HCT116 (cell line): ENCODE data around the gene TDRD9.

Source experiments
- CBX3 ChIP-seq: IDR thresholded peaks from 2 replicates; pipeline ENCODE4 v1.6.1; 2012; ENCODE audit warnings: low read depth
- CEBPB ChIP-seq: IDR thresholded peaks from 2 replicates; pipeline ENCODE4 v1.6.1; 2012; ENCODE audit warnings: low read depth
- EZH2 ChIP-seq: fragments of 200-600 bp; sonication (generic); IDR thresholded peaks from 2 replicates; pipeline ENCODE4 v1.6.1; 2017; ENCODE audit warnings: antibody characterized with exemption, mixed run types
- EZH2phosphoT487 ChIP-seq: fragments of 200-600 bp; IDR thresholded peaks from 2 replicates; pipeline ENCODE4 v1.6.1; 2018; ENCODE audit warnings: antibody characterized with exemption, borderline replicate concordance
- FOSL1 ChIP-seq: IDR thresholded peaks from 2 replicates; pipeline ENCODE4 v1.6.1; 2012; ENCODE audit warnings: low read depth
- JUND ChIP-seq: IDR thresholded peaks from 2 replicates; pipeline ENCODE4 v1.6.1; 2012
- POLR2A ChIP-seq: IDR thresholded peaks from 2 replicates; pipeline ENCODE4 v1.7.0; 2011; ENCODE audit warnings: borderline replicate concordance; ENCODE audit not compliant: insufficient read depth, insufficient read length; ENCODE audit errors: extremely low read depth
- POLR2AphosphoS5 ChIP-seq: IDR thresholded peaks from 2 replicates; pipeline ENCODE4 v1.6.1; 2011; ENCODE audit warnings: mild to moderate bottlenecking, low read depth, low read length, moderate library complexity
- RAD21 ChIP-seq: IDR thresholded peaks from 2 replicates; pipeline ENCODE4 v1.6.1; 2012; ENCODE audit warnings: low read depth, mild to moderate bottlenecking
- SRF ChIP-seq: IDR thresholded peaks from 2 replicates; pipeline ENCODE4 v1.6.1; 2012; ENCODE audit warnings: low read depth
- TCF7L2 ChIP-seq: IDR thresholded peaks from 2 replicates; pipeline ENCODE4 v1.7.0; 2011; ENCODE audit warnings: borderline replicate concordance, inconsistent platforms; ENCODE audit not compliant: insufficient read depth, insufficient read length; ENCODE audit errors: extremely low read depth
- ZFX ChIP-seq: fragments of 450-650 bp; IDR thresholded peaks from 2 replicates; pipeline ENCODE4 v1.6.1; 2017
- TF ChIP-seq, protein P1 (sequence below), 3 experiments: fragments of 200-600 bp in 1 of 3; sonication (generic) in 1 of 3; IDR thresholded peaks in 2 of 3; conservative IDR thresholded peaks in 1 of 3; 2 replicates each; pipeline ENCODE4 v1.5.1; 2012 to 2017; ENCODE audit warnings: low read depth in 2 of 3, low read length in 2 of 3, antibody characterized with exemption in 1 of 3, borderline replicate concordance in 1 of 3, control low read depth in 1 of 3, mild to moderate bottlenecking in 1 of 3, mixed read lengths in 1 of 3, mixed run types in 1 of 3, moderate library complexity in 1 of 3; ENCODE audit not compliant: insufficient read depth in 1 of 3
- TF ChIP-seq, protein P2 (sequence below): IDR thresholded peaks from 2 replicates; pipeline ENCODE4 v1.6.1; 2012; ENCODE audit warnings: low read depth

DNA sequence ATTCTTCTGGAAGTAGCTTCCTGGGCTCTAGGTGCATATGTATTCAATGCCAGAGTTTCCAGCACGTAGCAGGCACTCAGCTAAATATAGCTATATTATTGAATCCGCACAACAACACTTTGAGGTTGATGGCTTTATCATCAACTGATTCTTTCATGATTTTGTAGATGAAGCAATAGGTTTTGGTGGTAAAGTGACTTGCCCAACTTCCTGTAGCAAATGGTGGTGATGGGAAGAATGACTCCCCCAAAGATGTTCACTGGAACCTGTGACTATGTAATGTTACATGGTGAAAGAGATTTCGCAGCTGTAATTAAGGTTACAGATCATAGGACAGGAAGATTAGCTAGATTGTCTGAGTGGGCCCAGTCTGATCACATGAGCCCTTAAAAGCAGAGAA is 3.2 kb downstream of the TDRD9 start:
- TF ChIP-seq POLR2A (no peak), FOSL1 (no peak), EZH2 (no peak), TCF7L2 (no peak), RAD21 (no peak), POLR2AphosphoS5 (no peak), CEBPB (no peak), SRF (no peak), EZH2phosphoT487 (no peak), CBX3 (no peak), JUND (no peak), ZFX (no peak)
- TF ChIP-seq, protein P1, sequence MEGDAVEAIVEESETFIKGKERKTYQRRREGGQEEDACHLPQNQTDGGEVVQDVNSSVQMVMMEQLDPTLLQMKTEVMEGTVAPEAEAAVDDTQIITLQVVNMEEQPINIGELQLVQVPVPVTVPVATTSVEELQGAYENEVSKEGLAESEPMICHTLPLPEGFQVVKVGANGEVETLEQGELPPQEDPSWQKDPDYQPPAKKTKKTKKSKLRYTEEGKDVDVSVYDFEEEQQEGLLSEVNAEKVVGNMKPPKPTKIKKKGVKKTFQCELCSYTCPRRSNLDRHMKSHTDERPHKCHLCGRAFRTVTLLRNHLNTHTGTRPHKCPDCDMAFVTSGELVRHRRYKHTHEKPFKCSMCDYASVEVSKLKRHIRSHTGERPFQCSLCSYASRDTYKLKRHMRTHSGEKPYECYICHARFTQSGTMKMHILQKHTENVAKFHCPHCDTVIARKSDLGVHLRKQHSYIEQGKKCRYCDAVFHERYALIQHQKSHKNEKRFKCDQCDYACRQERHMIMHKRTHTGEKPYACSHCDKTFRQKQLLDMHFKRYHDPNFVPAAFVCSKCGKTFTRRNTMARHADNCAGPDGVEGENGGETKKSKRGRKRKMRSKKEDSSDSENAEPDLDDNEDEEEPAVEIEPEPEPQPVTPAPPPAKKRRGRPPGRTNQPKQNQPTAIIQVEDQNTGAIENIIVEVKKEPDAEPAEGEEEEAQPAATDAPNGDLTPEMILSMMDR (IDR thresholded peaks at IDR 0.05 in 2 of 3, conservative IDR thresholded peaks at IDR 0.05 in 1 of 3; ENCODE audit: borderline replicate concordance in 1 of 3, insufficient read depth in 1 of 3, low read depth in 2 of 3, low read length in 2 of 3), result no peak
- TF ChIP-seq, protein P2, sequence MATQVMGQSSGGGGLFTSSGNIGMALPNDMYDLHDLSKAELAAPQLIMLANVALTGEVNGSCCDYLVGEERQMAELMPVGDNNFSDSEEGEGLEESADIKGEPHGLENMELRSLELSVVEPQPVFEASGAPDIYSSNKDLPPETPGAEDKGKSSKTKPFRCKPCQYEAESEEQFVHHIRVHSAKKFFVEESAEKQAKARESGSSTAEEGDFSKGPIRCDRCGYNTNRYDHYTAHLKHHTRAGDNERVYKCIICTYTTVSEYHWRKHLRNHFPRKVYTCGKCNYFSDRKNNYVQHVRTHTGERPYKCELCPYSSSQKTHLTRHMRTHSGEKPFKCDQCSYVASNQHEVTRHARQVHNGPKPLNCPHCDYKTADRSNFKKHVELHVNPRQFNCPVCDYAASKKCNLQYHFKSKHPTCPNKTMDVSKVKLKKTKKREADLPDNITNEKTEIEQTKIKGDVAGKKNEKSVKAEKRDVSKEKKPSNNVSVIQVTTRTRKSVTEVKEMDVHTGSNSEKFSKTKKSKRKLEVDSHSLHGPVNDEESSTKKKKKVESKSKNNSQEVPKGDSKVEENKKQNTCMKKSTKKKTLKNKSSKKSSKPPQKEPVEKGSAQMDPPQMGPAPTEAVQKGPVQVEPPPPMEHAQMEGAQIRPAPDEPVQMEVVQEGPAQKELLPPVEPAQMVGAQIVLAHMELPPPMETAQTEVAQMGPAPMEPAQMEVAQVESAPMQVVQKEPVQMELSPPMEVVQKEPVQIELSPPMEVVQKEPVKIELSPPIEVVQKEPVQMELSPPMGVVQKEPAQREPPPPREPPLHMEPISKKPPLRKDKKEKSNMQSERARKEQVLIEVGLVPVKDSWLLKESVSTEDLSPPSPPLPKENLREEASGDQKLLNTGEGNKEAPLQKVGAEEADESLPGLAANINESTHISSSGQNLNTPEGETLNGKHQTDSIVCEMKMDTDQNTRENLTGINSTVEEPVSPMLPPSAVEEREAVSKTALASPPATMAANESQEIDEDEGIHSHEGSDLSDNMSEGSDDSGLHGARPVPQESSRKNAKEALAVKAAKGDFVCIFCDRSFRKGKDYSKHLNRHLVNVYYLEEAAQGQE, result no peak
